SW480 (cell line): Measurements from ENCODE around the gene ELMOD3.
"Not testable (repeated sequence)": the region's sequence is repeated elsewhere in the genome, so short reads cannot be mapped to it uniquely, and the experiment has no call there.

Source experiments
- DNase-seq: peaks from one replicate; pipeline ENCODE4 v3.0.0-alpha.2; 2016; ENCODE audit warnings: low spot score

ELMOD3 gene

DNA sequence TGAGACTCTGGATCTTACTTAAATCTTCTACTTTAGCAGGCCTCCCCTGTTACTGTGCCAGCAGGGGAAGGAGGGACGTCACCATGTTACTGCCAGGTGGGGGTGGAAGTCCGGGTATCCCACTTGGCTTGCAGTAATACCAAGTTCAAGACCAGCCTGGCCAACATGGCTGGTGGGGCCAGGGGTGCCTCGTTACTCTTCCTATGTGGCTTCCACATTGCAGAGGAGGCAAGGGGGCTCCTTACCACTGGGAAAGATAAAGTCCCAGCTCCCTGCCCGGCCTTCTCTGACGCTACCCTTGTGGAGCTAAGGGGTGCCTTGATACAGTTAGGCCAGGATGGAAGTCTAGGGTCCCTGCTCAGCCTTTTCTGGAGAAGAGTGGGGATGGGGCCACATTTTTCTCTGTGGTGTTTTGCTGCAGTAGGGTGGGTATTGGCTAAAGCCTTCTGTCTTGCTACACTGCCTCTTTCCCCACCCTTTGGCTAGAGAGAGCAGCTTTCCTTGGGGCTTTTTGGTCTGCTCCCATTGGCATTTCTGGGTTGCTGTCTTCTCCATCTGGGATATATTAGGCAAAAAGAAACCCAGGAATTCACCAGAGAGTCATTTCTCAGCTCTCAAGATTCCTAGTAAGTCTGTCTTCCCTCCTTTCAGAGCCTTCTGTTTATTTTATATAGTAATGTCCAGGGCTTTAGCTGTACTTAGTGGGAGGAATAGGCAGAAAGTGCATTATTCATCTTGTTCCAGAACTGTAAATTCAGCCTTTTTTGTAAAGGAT is 21.9 kb downstream of the ELMOD3 start:
- DNase-seq = no peak

DNA sequence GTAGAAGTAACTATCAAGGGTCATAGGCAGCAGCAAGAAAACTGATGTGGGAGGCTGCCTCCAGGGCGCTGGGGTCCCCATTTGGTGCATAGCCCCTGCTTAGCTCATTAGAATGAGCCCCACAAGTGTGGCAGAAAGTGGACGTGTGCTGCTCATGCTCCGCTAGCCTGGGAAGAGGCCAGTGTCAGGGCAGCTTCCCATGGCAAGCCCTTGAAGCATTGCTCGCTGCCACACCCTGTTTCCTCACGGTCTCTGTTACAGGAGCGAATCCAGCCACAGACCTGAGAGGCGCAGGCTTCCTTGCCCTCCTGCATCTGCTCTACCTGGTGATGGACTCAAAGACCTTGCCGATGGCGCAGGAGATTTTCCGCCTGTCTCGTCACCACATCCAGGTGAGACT is 22.5 kb downstream of the ELMOD3 start:
- no peak for DNase-seq

- no peak for DNase-seq
Observed at GRCh38 chr2:85378257-85378656, 23.7 kb downstream of the ELMOD3 start.

DNA sequence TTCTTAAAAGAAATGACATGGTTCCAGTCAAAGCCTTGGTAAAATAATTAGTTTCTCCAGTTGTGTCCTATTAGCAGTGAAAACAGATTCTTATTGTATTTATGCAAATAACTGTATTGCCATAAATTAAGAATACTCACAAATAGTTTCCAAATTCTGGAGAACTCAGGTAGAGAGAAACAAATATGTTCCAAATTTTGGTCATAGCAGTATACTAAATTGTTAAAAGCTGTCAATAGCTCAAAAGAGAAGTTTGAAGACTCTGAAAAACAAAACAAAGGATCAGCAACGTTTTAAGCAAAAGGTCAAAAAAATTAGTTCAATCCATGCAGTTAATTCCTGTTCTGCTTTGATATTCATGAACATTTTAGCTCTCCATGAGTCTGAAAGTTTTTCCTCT is 25.5 kb downstream of the ELMOD3 start:
- DNase-seq = no peak

DNA sequence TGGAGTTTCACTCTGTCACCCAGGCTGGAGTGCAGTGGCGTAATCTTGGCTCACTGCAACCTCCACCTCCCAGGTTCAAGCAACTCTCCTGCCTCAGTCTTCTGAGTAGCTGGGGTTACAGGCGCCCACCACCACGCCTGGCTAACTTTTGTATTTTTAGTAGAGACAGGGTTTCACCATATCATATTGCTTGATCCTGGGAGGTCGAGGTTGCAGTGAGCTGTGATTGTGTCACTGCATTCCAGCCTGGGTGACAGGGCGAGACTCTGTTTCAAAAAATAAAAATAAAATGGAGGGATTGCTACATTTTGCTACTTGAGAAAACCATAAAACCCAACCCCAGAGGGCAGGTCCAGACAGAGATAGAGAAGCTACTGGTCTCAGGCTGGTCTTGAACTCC is 28.6 kb downstream of the ELMOD3 start:
- not testable (repeated sequence) for DNase-seq

DNA sequence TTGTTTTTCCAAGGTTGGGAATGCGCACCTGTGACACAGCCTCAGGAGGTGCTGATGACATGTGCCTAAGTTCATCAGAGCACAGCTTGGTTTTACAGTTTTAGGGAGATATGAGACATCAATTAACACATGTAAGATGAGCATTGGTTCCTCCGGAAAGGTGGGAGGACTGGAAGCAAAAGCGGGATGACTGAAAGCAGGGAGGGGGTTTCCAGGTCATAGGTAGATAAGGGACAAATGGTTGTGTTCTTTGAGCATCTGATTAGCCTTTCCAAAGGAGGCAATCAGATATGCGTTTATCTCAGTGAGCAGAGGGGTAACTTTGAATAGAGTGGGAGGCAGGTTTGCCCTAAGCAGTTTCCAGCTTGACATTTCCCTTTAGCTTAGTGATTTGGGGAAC is 29.3 kb downstream of the ELMOD3 start:
- no peak for DNase-seq

GRCh38 chr2:85385746-85386145 is 31.2 kb downstream of the ELMOD3 start:
- no peak for DNase-seq

GRCh38 chr2:85387754-85388153 is 33.2 kb downstream of the ELMOD3 start:
- DNase-seq = no peak

GRCh38 chr2:85388878-85389538 is 34.4 kb downstream of the ELMOD3 start:
- no peak for DNase-seq

- peak; percentile 31 for DNase-seq
Observed at GRCh38 chr2:85390941-85391669, 36.5 kb downstream of the ELMOD3 start.

DNA sequence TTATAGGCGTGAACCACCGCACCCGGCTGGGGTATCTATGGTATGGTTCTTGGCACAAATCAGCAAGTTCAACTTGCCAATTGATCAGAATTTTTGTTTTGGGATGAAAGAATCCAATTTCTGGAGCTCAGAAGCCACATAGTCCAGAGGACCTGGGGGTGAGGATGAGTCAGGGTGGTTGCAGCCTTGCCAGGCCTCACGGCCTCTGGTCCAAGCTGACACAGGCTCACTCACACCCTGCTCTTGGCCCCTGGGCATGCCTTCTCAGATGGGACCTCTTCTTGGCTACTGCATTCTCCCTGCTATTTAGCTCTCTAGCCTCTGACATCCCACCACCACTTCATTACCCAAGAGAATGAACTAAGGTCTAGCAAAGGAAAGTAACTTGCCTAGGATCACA is 39.3 kb downstream of the ELMOD3 start:
- no peak for DNase-seq

DNA sequence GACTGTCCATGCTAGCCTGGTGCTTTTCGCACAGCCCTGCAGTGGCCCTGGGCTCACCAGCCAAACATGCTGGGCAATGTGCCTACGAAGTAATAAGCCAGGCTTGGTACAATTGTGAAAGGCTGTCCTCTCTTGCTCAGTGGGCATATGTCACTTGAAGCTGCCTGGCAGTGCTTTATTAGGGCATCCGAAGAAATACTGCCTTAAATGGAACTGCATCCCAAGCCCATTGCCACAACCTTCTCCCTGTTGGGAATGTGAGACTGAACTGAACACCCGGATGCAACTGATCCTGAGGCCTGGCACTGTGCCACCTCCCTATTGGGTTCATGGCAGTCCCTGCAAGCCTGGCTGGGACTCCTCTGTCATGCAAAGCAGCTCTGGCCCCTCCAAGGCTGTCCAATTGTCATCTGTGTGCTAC is 39.7 kb downstream of the ELMOD3 start:
- DNase-seq = no peak

- DNase-seq = no peak
Observed at GRCh38 chr2:85394976-85395375, 40.4 kb downstream of the ELMOD3 start.

DNA sequence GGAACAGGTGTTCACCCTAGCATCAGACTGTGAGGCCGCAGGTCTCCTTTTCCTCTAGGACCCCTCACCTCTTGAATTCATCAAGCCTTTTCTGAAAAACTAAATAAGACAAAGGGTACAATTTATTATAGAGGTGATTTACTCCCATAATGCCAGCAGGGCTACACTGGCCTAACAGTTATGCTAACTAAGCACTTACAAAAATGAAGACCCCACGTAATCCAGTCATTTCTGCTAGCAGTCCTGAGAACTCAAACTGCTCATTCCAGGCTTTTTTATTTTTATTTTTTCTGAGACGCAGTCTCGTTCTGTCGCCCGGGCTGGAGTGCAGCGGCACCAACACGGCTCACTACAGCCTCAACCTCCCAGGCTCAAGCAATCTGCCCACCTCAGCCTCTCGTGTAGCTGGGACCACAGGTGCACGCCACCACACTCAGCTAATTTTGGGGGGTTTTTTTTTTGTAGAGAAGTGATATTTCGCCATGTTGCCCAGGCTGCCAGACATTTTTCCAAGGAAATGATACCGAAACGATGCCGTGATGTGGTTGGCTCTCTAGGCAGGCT is 41.4 kb downstream of the ELMOD3 start:
- no peak for DNase-seq

DNA sequence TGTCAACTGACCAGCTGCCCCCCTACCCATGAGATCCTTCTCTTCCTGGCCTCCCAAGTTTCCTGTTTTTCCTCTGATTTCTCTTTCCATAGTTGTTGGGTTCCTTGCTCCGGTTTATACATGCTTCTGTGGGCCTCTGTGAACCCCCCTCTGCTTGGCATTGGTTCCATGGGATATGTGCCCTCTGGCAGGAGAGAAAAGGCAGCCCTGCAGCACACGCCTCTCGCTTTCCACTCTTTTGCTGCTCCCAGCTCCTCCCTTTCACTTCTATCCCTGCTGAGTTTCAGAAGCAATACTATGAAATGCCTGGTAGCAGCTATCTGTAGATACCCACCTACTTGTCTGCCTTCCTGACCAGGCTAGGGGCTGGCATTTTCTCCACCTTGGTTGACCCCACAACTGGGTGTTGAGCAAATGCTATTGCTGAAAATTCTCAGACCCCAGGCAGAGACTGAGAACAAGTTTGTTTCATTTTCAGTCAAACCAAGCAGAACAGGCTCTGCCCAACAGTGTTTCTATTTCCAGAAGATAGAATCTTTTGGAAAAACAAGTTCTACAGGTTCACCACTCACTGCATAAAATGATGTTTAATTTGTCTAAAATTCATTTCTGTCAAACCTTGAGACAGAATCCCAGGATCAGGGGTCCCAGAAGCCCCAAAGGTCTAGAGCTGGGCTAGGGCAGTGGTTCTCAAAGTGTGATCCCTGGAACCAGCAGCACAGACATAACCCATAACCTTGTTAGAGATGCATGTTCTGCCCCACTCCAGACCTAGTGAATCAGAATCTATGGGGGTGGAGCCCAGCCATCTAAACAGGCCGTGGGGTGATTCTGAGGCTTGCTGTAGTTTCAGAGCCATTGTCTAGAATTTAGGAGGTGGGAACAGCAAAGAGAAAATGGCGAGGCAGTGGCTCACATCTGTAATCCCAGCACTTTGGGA is 42.2 kb downstream of the ELMOD3 start:
- DNase-seq = no peak

DNA sequence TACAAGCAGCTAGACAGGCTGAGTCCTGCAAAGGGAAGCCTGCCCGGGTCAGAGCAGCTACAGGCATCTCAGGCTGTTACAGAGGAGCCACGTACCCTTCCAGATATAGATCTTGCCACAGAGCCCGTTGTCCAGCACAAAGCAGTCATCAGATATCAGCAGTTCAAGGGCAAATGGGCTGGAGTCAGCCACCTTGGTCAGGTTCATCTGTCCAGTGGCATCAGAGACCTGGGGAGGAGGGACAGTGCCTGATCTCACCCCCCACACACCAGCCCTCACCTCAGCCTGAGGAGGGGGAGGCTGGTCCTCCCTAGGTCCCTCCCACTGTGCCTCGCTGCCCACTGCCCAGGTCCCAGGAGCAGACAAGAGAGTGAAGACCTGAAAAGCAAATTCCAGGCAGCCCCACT is 43.4 kb downstream of the ELMOD3 start:
- no peak for DNase-seq

DNA sequence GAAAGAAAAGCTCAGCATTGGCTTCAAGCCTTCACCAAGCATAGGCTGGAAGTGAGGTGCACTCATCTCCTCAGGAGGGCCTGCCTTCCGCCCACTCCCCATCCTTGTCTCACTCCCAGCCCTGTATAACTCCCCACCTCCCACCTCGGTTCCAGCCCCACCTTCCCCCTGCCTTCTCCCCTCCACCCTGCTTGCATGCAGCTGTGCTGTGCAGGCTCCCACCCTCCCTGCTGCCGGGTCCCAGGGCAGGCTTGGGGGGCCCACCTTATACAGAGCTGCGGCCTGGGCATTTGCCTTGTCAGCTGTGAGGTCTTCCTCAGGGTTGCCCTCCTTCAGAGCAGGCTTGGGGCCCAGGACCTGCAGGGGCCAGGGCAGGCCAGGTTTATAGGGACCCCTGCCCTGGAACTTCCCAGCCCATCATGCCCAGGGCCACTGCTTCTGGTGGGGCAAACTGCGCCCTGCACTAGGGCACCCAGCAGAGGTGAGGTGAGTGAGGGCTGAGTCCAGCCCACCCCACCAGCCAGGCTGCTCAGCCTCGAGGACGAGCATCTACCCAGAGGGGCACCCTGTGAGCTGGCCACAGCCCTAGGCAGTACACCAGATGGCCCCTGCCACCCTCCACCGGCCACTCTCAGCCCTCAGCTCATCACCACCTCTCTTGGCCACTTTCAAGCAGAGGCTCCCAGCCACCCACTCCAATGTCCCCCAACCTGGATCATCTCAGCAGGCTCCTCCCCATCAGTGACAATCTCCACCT is 44.0 kb downstream of the ELMOD3 start:
- DNase-seq = no peak

GRCh38 chr2:85399183-85399455 is 44.5 kb downstream of the ELMOD3 start:
- no peak for DNase-seq

GRCh38 chr2:85400023-85400422 is 45.5 kb downstream of the ELMOD3 start:
- no peak for DNase-seq

DNA sequence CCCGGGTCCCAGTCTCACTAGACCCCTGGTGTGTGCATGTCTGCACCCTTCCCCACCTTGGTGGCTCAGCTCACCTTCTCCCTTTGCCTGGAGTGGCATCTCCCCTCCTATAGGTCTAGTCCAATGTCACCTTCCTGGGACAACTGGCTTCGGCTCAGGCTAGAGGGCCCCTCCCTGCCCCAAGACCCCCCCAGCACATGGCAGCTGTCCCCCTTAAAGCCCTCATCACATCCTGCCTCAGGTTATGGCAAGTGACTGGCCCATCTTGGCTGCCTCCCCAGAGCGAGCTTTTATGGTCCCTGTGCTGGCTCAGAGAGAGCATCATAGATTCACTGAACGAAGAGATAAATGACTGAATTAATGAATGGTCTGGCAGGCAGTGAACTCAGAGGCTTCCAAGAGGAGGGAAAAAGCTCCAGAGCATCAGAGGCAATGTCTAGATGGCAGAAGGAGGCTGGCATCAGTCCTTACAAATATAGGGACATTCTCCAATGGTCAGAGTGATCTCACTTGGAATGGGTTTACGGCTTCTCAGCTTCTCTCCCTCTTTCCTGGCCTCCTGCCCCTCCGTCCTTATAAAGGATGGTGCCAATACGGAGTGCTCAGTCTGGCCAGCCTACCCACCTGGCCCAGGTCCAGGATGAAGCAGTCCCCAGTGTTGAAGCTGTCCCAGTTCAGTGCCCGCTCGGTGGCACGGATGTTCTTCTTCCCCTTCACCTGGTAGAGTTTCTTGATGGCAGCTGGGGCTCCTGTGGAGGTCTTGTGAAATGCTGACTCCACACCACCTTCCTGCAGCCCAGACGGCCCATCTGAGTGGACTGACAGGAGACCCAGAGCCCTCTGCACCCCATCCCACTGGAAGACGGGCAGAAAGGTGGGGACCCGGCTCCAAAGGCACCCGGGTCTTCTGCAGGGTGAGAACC is 46.2 kb downstream of the ELMOD3 start:
- no peak for DNase-seq
